HG03280 (cell line): ENCODE measurements around the gene ADAP1.
"Not testable (repeated sequence)": the region's sequence is repeated elsewhere in the genome, so short reads cannot be mapped to it uniquely, and the experiment has no call there.

ENCODE experiments used
- ATAC-seq: cut with Tn5 transposase; IDR thresholded peaks from one replicate; pipeline ENCODE4 v1.9.1; 2021; ENCODE audit warnings: mild to moderate bottlenecking, moderate library complexity; ENCODE audit not compliant: unreplicated experiment

The ADAP1 gene

GRCh38 chr7:924541-925231 is 29.8 kb downstream of the ADAP1 start:
- peak; percentile 41 for ATAC-seq

- ATAC-seq, result not testable (repeated sequence)
Observed at GRCh38 chr7:924042-924441, 30.4 kb downstream of the ADAP1 start.

- ATAC-seq, result peak; percentile 79
Observed at GRCh38 chr7:923108-924041, 31.1 kb downstream of the ADAP1 start.

DNA sequence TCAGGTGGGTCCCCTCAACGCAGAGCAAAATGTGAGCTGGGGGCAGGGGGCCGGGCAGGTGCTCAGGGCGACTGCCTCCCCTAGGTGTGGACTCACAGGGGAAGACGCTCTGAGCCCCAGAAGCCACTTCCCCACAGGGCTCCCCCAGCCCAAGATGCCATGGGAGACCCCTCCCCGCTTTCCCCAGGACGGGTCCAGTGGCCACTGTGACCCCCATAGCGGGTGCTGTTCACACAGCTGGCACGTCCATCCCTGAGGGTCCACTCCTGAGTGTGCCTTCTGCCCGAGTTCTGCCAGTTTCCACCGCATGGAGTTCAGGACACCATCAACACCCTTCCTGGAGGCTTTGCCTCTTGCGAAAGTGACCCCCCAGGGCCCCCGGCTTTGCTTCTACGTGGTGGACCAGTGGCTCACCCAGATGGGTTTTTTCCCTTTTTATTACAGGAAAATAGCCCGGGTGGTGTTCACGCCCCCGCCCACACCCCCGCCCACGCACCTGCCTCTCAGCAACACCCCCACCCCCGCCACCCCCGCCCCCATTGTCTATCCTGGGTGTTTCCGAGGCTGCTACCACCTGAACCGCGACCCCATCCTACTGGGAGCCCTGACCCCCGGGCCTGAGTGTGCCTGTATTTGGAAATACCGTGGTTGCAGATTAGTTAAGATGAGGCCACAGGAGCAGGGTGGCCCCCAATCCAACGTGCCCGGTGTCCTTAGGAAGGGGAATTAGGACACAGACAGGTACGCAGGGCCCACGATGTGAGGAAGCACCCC is 32.0 kb downstream of the ADAP1 start:
- ATAC-seq, result peak; percentile 2

GRCh38 chr7:921581-922333 is 32.7 kb downstream of the ADAP1 start:
- no peak for ATAC-seq

GRCh38 chr7:921071-921461 is 33.4 kb downstream of the ADAP1 start:
- ATAC-seq, result no peak

- no peak for ATAC-seq
Observed at GRCh38 chr7:920351-921070, 34.0 kb downstream of the ADAP1 start.

DNA sequence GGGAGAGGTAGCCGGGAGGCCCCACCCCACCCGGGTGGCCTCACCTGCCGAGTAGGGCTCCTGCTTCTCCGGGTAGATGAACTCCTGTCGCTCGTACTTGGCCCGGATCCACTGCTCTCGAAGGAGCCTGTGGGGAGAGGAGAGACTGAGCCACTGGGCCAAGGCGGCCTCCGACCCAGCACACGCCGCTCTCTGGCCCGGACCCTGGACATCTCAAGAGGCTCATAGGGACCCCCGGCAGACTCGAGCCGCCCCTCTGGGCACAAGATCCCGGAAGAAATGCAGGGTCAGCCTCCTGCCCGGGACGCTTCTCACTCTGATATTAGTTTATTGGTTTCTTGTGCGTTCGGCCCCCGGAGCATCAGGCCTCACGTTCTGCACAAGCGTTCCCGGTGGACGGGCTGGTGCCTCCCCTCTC is 34.5 kb downstream of the ADAP1 start:
- no peak for ATAC-seq

- no peak for ATAC-seq
Observed at GRCh38 chr7:919114-919442, 35.4 kb downstream of the ADAP1 start.

DNA sequence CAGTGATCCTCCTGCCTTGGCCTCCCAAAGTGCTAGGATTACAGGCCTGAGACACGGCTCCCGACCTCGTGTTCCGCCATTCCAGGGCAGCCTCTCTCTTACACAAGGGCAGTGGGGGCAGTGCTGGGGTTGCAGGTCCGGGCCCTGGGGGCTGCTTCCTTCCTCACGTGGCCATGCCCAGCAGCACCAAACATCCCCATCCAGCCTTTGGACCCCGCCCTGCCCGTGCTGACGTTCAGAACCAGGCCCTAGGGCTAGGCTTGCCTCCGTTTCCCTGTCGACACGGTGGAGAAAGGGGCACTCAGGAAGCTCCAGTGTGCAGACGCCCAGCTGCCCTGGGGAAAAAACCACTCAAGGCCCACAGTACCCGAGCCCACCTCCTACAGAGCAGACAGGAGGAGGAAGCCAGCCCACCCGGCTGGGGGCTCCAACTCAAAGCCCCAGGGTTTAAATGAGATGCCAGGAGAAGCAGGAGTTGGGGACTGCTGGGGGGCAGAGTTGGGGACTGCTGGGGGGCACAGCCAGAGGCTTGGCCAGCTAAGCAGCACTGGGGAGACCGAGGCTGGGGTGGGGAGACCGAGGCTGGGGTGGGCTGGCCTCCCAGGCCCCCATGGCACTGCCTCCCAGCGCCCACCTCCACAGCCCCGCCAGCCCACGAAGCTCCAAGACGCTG is 35.9 kb downstream of the ADAP1 start:
- ATAC-seq, result no peak

GRCh38 chr7:918118-918425 is 36.4 kb downstream of the ADAP1 start:
- ATAC-seq, result no peak

DNA sequence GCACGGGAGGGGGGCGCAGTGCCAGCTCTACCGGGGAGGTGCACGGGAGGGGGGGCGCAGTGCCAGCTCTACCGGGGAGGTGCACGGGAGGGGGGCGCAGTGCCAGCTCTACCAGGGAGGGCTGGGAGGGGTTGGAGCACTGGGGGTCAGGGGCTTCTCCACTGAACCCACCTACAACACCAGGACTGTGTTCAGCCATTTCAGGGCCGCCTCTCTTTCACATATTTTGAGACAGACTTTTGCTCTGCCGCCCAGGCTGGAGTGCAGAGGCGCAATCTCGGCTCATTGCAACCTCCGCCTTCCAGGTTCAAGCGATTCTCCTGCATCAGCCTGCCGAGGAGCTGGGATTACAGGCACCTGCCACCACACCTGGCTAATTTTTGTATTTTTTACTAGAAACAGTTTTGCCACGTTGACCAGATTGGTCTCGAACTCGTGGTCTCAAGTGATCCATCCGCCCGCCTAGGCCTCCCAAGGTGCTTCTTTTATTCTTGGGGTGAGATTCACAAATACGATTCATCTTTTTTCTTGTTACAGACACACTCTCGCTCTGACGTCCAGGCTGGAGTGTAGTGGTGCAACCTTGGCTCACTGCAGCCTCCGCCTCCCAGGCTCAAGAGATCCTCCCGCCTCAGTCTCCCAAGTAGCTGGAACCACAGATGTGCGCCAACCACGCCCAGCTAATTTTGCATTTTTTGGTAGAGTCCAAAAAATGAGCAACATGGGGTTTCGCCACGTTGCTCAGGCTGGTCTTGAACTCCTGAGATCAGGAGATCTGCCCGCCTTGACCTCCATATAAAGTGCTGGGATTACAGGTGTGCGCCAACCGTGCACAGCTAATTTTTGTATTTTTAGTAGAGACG is 37.0 kb downstream of the ADAP1 start:
- ATAC-seq, result no peak

DNA sequence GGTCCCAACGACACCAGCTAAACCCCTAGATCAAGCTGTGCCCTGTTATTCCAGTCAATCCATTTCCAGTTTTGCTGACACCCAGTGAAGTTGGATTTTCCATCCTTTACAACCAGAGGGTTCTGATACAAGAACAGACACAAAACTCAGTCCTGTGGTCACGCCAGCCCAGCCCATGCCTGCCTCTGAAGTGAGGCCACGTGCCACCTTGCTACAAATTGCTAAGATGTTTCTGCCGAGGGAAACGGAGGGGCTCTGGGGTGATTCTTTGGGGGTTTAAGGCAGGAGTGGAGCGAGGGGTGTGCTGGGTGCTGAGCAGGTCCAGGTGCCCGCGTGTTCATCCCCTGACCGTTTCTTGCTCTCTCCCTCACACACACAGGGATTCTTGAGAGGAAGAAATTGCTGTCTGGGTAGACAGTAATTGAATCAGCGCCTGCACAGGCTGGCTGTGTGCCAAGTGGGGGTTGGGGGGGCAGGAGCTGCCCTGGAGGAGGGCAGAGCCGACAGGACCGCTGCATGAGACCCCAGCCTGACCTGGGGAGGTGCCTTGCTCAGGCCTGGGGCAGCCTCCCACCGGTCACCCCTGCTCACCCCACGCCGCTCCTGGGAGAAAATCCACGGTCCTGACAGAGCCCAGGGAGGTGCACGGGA is 38.1 kb downstream of the ADAP1 start:
- ATAC-seq, result no peak

GRCh38 chr7:915291-916218 is 38.9 kb downstream of the ADAP1 start:
- no peak for ATAC-seq

- no peak for ATAC-seq
Observed at GRCh38 chr7:914521-915194, 39.8 kb downstream of the ADAP1 start.

DNA sequence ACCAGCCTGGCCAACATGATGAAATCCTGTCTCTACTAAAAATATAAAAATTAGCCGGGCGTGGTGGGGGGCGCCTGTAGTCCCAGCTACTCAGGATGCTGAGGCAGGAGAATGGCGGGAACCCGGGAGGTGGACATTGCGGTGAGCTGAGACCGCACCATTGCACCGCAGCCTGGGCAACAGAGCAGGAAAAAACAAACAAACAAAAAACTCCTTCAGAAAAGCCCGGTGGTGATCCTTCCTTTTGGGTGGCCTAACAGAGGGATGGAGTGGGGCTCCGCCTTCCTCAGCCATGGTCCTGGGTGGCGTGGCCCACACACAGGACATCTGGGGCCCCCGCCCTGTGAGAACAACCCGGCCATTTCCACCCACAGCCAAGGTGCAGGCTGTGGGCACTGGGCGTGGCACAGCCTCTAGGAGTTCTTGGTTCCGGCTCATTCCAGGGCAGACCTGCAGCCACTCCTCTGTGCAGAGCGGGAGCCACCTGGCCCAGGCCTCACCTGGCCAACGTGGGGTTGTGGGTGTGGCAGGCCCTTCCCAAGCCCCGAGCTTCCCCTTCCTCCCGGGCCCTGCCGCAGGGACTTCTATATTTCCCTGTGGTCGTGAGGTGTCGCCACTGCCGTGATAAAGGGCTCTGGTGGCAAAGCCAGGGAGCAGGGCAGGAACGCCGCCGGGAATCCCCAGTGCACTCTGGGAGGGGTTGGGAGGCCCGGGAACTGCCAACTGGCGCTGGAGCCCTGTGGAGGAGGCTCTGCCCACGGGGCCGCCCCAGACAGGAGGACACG is 40.6 kb downstream of the ADAP1 start:
- no peak for ATAC-seq
